Epithelial cell of esophagus (primary cell): ENCODE data around the gene POLR2B.
A peak's percentile ranks its signal among the peaks of the same experiment; 100 is the strongest.

Experiments used
- DNase-seq: peaks from one replicate; pipeline ENCODE4 v3.0.0; 2010; ENCODE audit warnings: low read depth
- H3K4me3 ChIP-seq: 2 replicates; pipeline ENCODE4 v1.5.1; 2011; ENCODE audit warnings: mild to moderate bottlenecking, low read length, control low read depth
- CTCF ChIP-seq: IDR thresholded peaks from 2 replicates; pipeline ENCODE4 v1.5.1; 2011; ENCODE audit warnings: low read depth, mild to moderate bottlenecking, low read length, control low read depth, inconsistent platforms; ENCODE audit not compliant: insufficient read depth; ENCODE audit errors: missing control alignments

Gene POLR2B

GRCh38 chr4:56981795-56982201 is 3.1 kb downstream of the POLR2B start:
- no peak overlapping the region for H3K4me3 ChIP-seq
- no peak for TF ChIP-seq CTCF
- peak; percentile 11 for DNase-seq

GRCh38 chr4:56986192-56986591 is 7.5 kb downstream of the POLR2B start:
- no peak overlapping the region for H3K4me3 ChIP-seq
- no peak for TF ChIP-seq CTCF
- DNase-seq: no peak

- DNase-seq: no peak
- no peak for TF ChIP-seq CTCF
- H3K4me3 ChIP-seq: no peak overlapping the region
Observed at GRCh38 chr4:56986952-56987351, 8.3 kb downstream of the POLR2B start.

GRCh38 chr4:56990109-56990905 is 11.6 kb downstream of the POLR2B start:
- peak; percentile 52 for DNase-seq
- H3K4me3 ChIP-seq: no peak overlapping the region
- no peak for TF ChIP-seq CTCF

GRCh38 chr4:56995525-56995924 is 16.8 kb downstream of the POLR2B start:
- DNase-seq: peak; percentile 14
- H3K4me3 ChIP-seq: no peak overlapping the region
- no peak for TF ChIP-seq CTCF

GRCh38 chr4:56999751-57000150 is 21.1 kb downstream of the POLR2B start:
- TF ChIP-seq CTCF: no peak
- H3K4me3 ChIP-seq: no peak overlapping the region
- no peak for DNase-seq
